HEK293T (cell line): ENCODE results near the gene TMEM11.

ENCODE experiments used
- CTCF ChIA-PET: fragments of 350-600 bp; formaldehyde crosslinking; extraction: SDS; loops from one replicate; lab custom pipeline; 2021; ENCODE audit warnings: antibody characterized with exemption, inconsistent platforms; lab: Yijun Ruan, JAX
- POLR2A ChIA-PET: fragments of 350-600 bp; formaldehyde crosslinking; extraction: SDS; loops from one replicate; lab custom pipeline; 2020; ENCODE audit warnings: antibody characterized with exemption, inconsistent platforms; lab: Yijun Ruan, JAX
- DNase-seq: peaks from one replicate; pipeline ENCODE4 v3.0.0; 2012; ENCODE audit warnings: mixed read lengths; ENCODE audit errors: extremely low spot score
- ARNT ChIP-seq: fragments of 450-650 bp; IDR thresholded peaks from 2 replicates; pipeline ENCODE4 v1.6.1; 2017; ENCODE audit warnings: mild to moderate bottlenecking
- BHLHE40 ChIP-seq: fragments of 450-650 bp; IDR thresholded peaks from 2 replicates; pipeline ENCODE4 v1.6.1; 2016; ENCODE audit warnings: mild to moderate bottlenecking, moderate library complexity, borderline replicate concordance
- CTBP1 ChIP-seq: fragments of 450-650 bp; IDR thresholded peaks from 2 replicates; pipeline ENCODE4 v1.6.1; 2016; ENCODE audit warnings: borderline replicate concordance
- ELF4 ChIP-seq: fragments of 450-650 bp; IDR thresholded peaks from 2 replicates; pipeline ENCODE4 v1.6.1; 2017; ENCODE audit warnings: antibody characterized with exemption
- FOXA1 ChIP-seq: fragments of 450-650 bp; IDR thresholded peaks from 2 replicates; pipeline ENCODE4 v1.6.1; 2016; ENCODE audit warnings: mild to moderate bottlenecking
- FOXK2 ChIP-seq: fragments of 450-650 bp; IDR thresholded peaks from 2 replicates; pipeline ENCODE4 v1.6.1; 2016; ENCODE audit warnings: mild to moderate bottlenecking
- FOXM1 ChIP-seq: fragments of 450-650 bp; IDR thresholded peaks from 2 replicates; pipeline ENCODE4 v1.6.1; 2017; ENCODE audit warnings: mild to moderate bottlenecking, borderline replicate concordance
- HDGF ChIP-seq: fragments of 450-650 bp; IDR thresholded peaks from 2 replicates; pipeline ENCODE4 v1.6.1; 2017; ENCODE audit warnings: antibody characterized with exemption, borderline replicate concordance
- L3MBTL2 ChIP-seq: fragments of 450-650 bp; conservative IDR thresholded peaks from 2 replicates; pipeline ENCODE4 v1.6.1; 2016; ENCODE audit warnings: mild to moderate bottlenecking
- LEF1 ChIP-seq: fragments of 450-650 bp; IDR thresholded peaks from 2 replicates; pipeline ENCODE4 v1.6.1; 2017; ENCODE audit warnings: mild to moderate bottlenecking, borderline replicate concordance
- NFRKB ChIP-seq: fragments of 450-650 bp; IDR thresholded peaks from 2 replicates; pipeline ENCODE4 v1.6.1; 2016; ENCODE audit warnings: mild to moderate bottlenecking, moderate library complexity
- SP1 ChIP-seq: fragments of 450-650 bp; IDR thresholded peaks from 2 replicates; pipeline ENCODE4 v1.6.1; 2017
- SUZ12 ChIP-seq: fragments of 450-650 bp; IDR thresholded peaks from 2 replicates; pipeline ENCODE4 v1.6.1; 2016; ENCODE audit warnings: mild to moderate bottlenecking
- TARDBP ChIP-seq: fragments of 450-650 bp; IDR thresholded peaks from 2 replicates; pipeline ENCODE4 v1.6.1; 2016
- ZNF384 ChIP-seq: fragments of 450-650 bp; IDR thresholded peaks from 2 replicates; pipeline ENCODE4 v1.6.1; 2016
- TF ChIP-seq, protein P1 (sequence below): fragments of 450-650 bp; IDR thresholded peaks from 2 replicates; pipeline ENCODE4 v1.6.1; 2016

The TMEM11 gene

DNA sequence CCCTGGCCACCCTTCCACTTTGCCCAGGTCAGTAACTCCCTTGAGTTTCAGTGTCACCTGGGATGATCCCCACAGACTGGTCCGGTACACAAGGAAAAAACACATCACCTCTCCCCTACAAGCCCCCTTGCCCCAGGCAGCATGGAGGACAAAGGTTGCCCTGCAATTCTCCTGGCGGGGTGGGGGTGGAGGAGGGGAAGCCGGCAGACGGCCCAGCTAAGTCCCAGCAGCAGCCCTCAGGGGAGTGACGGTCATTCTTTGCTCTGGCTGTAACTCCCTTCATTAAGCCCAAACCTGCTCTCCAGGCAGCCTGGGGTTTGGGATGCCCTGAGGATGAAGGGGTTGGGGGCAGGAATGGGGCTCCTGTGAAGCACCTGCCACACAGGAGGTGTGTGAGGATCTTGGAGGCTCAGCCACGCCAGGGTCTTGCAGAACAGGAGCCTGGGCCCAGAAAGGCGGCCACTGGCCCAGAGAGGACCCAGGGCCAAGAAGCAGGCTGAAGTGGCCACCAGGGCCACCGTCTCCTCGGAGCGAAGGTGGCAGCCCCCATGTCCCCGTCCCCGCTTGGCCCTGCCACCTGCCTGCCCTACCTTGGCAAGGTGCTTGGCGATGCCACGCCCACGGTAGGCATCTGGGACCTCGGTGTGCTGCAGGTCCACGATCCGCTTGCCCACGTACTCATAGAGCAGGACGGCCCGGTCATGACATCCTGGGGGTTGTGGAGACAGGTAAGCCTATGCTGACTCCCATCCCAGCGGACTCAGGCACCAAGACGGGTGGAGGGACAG is 29.7 kb upstream of the TMEM11 start:
- no peak for DNase-seq
- ChIA-PET POLR2A (no interaction called here), CTCF (no interaction called here)
- TF ChIP-seq SP1 (no peak), ZNF384 (no peak), ELF4 (no peak), FOXM1 (no peak), L3MBTL2 (no peak), FOXA1 (no peak), TARDBP (no peak), FOXK2 (no peak), HDGF (no peak), SUZ12 (no peak), CTBP1 (no peak), BHLHE40 (no peak), NFRKB (no peak), LEF1 (no peak), ARNT (no peak)
- TF ChIP-seq, protein P1, sequence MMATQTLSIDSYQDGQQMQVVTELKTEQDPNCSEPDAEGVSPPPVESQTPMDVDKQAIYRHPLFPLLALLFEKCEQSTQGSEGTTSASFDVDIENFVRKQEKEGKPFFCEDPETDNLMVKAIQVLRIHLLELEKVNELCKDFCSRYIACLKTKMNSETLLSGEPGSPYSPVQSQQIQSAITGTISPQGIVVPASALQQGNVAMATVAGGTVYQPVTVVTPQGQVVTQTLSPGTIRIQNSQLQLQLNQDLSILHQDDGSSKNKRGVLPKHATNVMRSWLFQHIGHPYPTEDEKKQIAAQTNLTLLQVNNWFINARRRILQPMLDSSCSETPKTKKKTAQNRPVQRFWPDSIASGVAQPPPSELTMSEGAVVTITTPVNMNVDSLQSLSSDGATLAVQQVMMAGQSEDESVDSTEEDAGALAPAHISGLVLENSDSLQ, result no peak

DNA sequence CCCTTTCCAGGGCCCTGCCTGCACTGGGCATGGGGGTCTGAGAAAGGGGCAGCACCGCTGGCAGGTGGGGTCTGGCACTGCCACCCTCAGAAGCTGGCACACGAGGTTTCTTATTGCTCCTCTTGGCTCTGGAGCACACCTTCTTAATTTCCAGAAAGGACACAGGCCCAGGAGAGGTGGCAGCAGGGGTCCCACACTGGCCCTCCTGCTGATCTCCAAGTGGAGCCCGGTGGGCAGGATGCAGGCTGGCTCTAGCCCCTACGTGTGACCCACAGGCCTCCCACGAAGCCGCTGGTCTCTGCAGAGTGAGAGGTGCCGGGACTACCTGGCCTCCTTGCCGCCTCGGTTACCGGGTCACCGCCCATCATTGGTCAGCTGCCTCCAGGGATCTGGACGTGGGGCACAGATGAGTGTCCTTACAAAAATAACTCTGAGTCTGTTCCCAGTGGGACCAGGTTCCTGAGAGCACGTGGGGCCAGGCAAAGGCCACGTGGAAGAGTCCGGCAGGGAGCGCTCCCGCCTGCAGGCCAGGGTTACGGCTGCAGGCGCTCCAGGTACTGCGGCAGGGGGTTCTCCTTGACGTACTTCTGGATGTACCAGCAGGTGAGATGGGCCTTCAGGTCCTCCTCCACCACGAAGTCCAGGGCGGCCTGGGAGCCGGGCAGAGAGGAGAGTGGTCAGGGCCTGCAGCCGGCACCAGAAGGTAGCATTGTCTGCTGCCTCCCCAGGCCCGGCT is 29.0 kb upstream of the TMEM11 start:
- CTCF ChIA-PET, result no interaction called here
- no peak for DNase-seq
- POLR2A ChIA-PET, result no interaction called here
- TF ChIP-seq FOXK2 (no peak), ZNF384 (no peak), LEF1 (no peak), BHLHE40 (no peak), CTBP1 (no peak), FOXA1 (no peak), NFRKB (no peak)

- DNase-seq, result no peak
- no peak for TF ChIP-seq FOXK2
- TF ChIP-seq LEF1, result no peak
- no peak for TF ChIP-seq BHLHE40
- no peak for TF ChIP-seq SP1
- TF ChIP-seq, protein P1, result no peak
- no peak for TF ChIP-seq FOXM1
- TF ChIP-seq ELF4, result no peak
- TF ChIP-seq NFRKB, result no peak
- CTCF ChIA-PET, result interaction anchor here (0.7 kb wide), 1 partner anchor 182 kb away, joined by 3 read pairs; no protein-coding TSS in a partner anchor
- POLR2A ChIA-PET, result no interaction called here
These were observed 28.2 kb upstream of the TMEM11 start for GRCh38 chr17:21242026-21242697.

DNA sequence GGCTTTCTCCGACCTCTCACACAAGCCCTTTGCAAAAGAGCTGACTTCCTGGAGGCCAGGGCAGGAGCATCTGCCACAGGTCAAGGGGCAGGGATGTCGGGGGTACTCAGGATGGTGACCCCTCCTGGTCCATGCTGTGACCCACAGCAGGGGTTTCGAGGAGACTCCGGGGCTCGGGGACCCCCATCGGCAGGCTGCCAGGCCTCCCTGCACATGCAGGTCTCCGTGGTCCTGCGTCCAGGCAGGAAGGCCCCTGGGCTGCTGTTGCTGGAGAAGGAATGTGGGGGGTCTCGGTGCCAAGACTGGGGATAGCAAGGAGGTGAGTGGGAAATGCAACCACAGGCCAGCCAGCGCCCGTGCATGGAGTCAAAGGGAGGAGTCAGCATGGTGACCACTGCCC is 27.6 kb upstream of the TMEM11 start:
- CTCF ChIA-PET, result interaction anchor here (0.7 kb wide), 1 partner anchor 181 kb away, joined by 3 read pairs; no protein-coding TSS in a partner anchor
- no peak for DNase-seq
- TF ChIP-seq TARDBP (no peak), CTBP1 (no peak), ELF4 (no peak), FOXM1 (no peak), L3MBTL2 (no peak), SP1 (no peak), NFRKB (no peak), BHLHE40 (no peak), SUZ12 (no peak), FOXA1 (no peak), FOXK2 (no peak), LEF1 (no peak), ZNF384 (no peak), ARNT (no peak), HDGF (no peak)
- TF ChIP-seq, protein P1, result no peak
- POLR2A ChIA-PET, result interaction anchor here (1.2 kb wide), 1 partner anchor 9 kb away, joined by 3 read pairs; no protein-coding TSS in a partner anchor

DNA sequence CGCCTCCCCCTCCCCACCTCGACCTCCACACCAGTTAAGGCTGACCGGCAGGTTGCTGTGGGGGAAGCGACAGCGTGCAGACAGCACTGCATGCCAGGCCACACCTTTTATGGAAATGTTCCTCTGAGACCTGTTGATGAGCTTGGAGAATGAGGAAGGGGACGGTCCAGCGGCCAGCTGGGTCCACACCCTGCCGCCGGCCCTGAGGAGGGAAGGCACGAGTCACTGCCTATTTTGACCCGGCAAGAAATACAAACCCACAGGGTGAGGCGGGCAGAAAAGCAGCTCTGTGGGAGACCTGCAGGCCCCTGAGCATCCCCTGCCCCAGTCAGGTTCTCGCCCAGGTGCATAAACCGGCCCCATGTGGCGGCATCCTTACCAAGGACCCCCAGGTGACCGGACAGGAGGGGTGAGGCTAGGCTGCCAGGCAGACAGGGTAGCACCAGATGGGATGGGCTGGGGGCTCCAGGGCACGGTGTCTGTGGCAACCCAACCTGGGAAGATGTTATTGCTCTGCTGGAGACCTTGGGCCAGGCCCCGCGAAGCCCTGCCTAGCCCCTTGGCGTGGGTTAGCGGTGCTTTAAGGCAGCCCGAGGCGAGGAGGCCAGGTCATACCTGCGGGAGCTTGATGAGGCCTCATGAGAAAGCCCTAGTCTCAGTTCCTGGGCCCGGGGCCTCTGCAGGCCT is 26.6 kb upstream of the TMEM11 start:
- DNase-seq, result no peak
- TF ChIP-seq HDGF (no peak), NFRKB (no peak), CTBP1 (no peak), TARDBP (no peak), ELF4 (no peak), FOXA1 (no peak), L3MBTL2 (no peak), SUZ12 (no peak), FOXK2 (no peak), LEF1 (no peak), BHLHE40 (no peak), ARNT (no peak), ZNF384 (no peak), SP1 (no peak), FOXM1 (no peak)
- TF ChIP-seq, protein P1, result no peak
- ChIA-PET POLR2A (interaction anchor here (1.2 kb wide), 2 partner anchors 10 to 141 kb away, joined by 3 read pairs; no protein-coding TSS in a partner anchor), CTCF (interaction anchor here (0.5 to 1.0 kb wide), 7 partner anchors 9 to 1192 kb away, joined by 3 to 6 read pairs (median 3); no protein-coding TSS in a partner anchor)
